ENCODE measurements around the gene FAM180B.

- TF ChIP-seq POLR2A (IDR thresholded peaks at IDR 0.05; ENCODE audit: low read length), result no peak
- no peak for TF ChIP-seq GATA1 (IDR thresholded peaks at IDR 0.05; ENCODE audit: low read depth, low read length)
Observed at GRCh38 chr11:47569646-47570045, 16.8 kb upstream of the FAM180B start.

All from erythroblast (primary cell).